GM12878 (cell line): ENCODE data around the gene MRPS27. TPM values are rescaled to one million over a fixed set of nuclear protein-coding genes. Genes with fewer than 3 reads are reported as not detected.

ENCODE experiments used
- ATAC-seq: fragments of 200-7000 bp; cut with Tn5 transposase; 3 replicates; pipeline ENCODE4 v1.9.1; 2020; ENCODE audit warnings: mild to moderate bottlenecking, moderate library complexity
- BruUV-seq: library from RNA; stranded (reverse); fragments of 400-500 nt; replicated peaks from 2 replicates; lab custom pipeline; 2021; lab: Mats Ljungman, UMichigan
- CTCF ChIA-PET: fragments of 300-600 bp; sonication (Branson Sonifier 250); formaldehyde crosslinking; extraction: SDS; loops from one replicate; lab custom pipeline; 2021; ENCODE audit warnings: inconsistent platforms; lab: Yijun Ruan, JAX
- POLR2A ChIA-PET: fragments of 350-600 bp; formaldehyde crosslinking; extraction: SDS; loops from one replicate; lab custom pipeline; 2021; ENCODE audit warnings: inconsistent platforms; lab: Charles Lee
- RAD21 ChIA-PET: fragments of 300-600 bp; sonication (Branson Sonifier 250); formaldehyde crosslinking; loops from one replicate; lab custom pipeline; 2023; ENCODE audit warnings: antibody characterized with exemption; ENCODE audit not compliant: unreplicated experiment; lab: Charles Lee
- SMC1A ChIA-PET: fragments of 300-600 bp; sonication (Branson Sonifier 250); formaldehyde crosslinking; loops from one replicate; lab custom pipeline; 2023; ENCODE audit not compliant: unreplicated experiment, uncharacterized antibody; lab: Charles Lee
- DNase-seq: peaks from one replicate; pipeline ENCODE4 v3.0.0-alpha.2; 2011; ENCODE audit warnings: low read depth, low spot score
- FAIRE-seq: peaks from 3 replicates; lab custom pipeline; 2011; peaks lifted over from hg19 to GRCh38; lab: Jason Lieb, UNC
- H2AFZ ChIP-seq: 2 replicates; pipeline ENCODE4 v1.6.0; 2011; ENCODE audit warnings: low read depth, low read length, control low read depth; ENCODE audit not compliant: control insufficient read depth
- H3K27ac ChIP-seq: 2 replicates; pipeline ENCODE4 v1.5.1; 2011; ENCODE audit warnings: control low read depth; ENCODE audit not compliant: control insufficient read depth, insufficient read depth
- H3K27me3 ChIP-seq, 2 experiments: replicated peaks in 1 of 2; 2 replicates each; pipeline versions ENCODE4 v1.6.0 to v1.6.1; 2011; ENCODE audit warnings: low read length in 1 of 2; ENCODE audit not compliant: control insufficient read depth in 2 of 2, insufficient read depth in 2 of 2
- H3K36me3 ChIP-seq, 2 experiments: 2 replicates each; pipeline ENCODE4 v1.5.1; 2011; ENCODE audit warnings: low read length in 1 of 2; ENCODE audit not compliant: control insufficient read depth in 2 of 2, insufficient read depth in 2 of 2
- H3K4me1 ChIP-seq: 2 replicates; pipeline ENCODE4 v1.6.1; 2011; ENCODE audit warnings: mild to moderate bottlenecking, low read length, moderate library complexity, mixed read lengths; ENCODE audit not compliant: control insufficient read depth, insufficient read depth
- H3K4me2 ChIP-seq: 2 replicates; pipeline ENCODE4 v1.6.0; 2011; ENCODE audit warnings: control low read depth; ENCODE audit not compliant: control insufficient read depth, insufficient read depth
- H3K4me3 ChIP-seq: fragments of 200-600 bp; sonication (generic); 2 replicates; pipeline ENCODE4 v1.5.1; 2016
- H3K79me2 ChIP-seq: 2 replicates; pipeline ENCODE4 v1.6.0; 2011; ENCODE audit warnings: low read length; ENCODE audit not compliant: control insufficient read depth, insufficient read depth
- H3K9ac ChIP-seq: 2 replicates; pipeline ENCODE4 v1.8.0; 2011; ENCODE audit warnings: low read length, control low read depth, mixed read lengths; ENCODE audit not compliant: control insufficient read depth, insufficient read depth
- H3K9me3 ChIP-seq: replicated peaks from 3 replicates; pipeline ENCODE4 v1.5.1; 2011; ENCODE audit warnings: mild to moderate bottlenecking, low read length; ENCODE audit not compliant: control insufficient read depth, insufficient read depth
- H4K20me1 ChIP-seq: 2 replicates; pipeline ENCODE4 v1.6.0; 2011; ENCODE audit not compliant: control insufficient read depth, insufficient read depth
- ATF7 ChIP-seq: fragments of 450-650 bp; IDR thresholded peaks from 2 replicates; pipeline ENCODE4 v1.6.1; 2016; ENCODE audit warnings: low read depth, mild to moderate bottlenecking
- BCL11A ChIP-seq: IDR thresholded peaks from 2 replicates; pipeline ENCODE4 v1.6.1; 2011; ENCODE audit warnings: low read depth, low read length
- CBX3 ChIP-seq: fragments of 200-600 bp; sonication (generic); IDR thresholded peaks from 2 replicates; pipeline ENCODE4 v1.6.1; 2016; ENCODE audit warnings: low read depth, borderline replicate concordance
- FOXM1 ChIP-seq: IDR thresholded peaks from 2 replicates; pipeline ENCODE4 v1.6.1; 2012; ENCODE audit warnings: low read depth, mild to moderate bottlenecking, inconsistent platforms, low read length, moderate library complexity
- HDAC2 ChIP-seq: fragments of 200-600 bp; sonication (generic); IDR thresholded peaks from 2 replicates; pipeline ENCODE4 v1.6.1; 2017
- IKZF1 ChIP-seq: fragments of 450-650 bp; conservative IDR thresholded peaks from 2 replicates; pipeline ENCODE4 v1.6.1; 2017; ENCODE audit warnings: antibody characterized with exemption, mild to moderate bottlenecking
- MTA3 ChIP-seq: IDR thresholded peaks from 2 replicates; pipeline ENCODE4 v1.6.1; 2012; ENCODE audit warnings: low read length, inconsistent platforms, borderline replicate concordance
- NBN ChIP-seq: fragments of 450-650 bp; IDR thresholded peaks from 2 replicates; pipeline ENCODE4 v1.6.1; 2016
- NFYA ChIP-seq: IDR thresholded peaks from 2 replicates; pipeline ENCODE4 v1.6.1; 2011; ENCODE audit warnings: low read depth, mild to moderate bottlenecking, low read length, improper control_type of control experiment, borderline replicate concordance
- POLR2A ChIP-seq: IDR thresholded peaks from 2 replicates; pipeline ENCODE4 v1.6.1; 2011; ENCODE audit warnings: low read depth, mild to moderate bottlenecking, low read length
- POLR2AphosphoS5 ChIP-seq: IDR thresholded peaks from 2 replicates; pipeline ENCODE4 v1.6.1; 2011; ENCODE audit warnings: mild to moderate bottlenecking, low read length, inconsistent platforms
- RAD21 ChIP-seq: IDR thresholded peaks from 2 replicates; pipeline ENCODE4 v1.6.1; 2011; ENCODE audit warnings: mild to moderate bottlenecking, low read depth, low read length, moderate library complexity; ENCODE audit not compliant: insufficient read depth
- SIN3A ChIP-seq: IDR thresholded peaks from 2 replicates; pipeline ENCODE4 v1.6.1; 2012; ENCODE audit warnings: low read depth, low read length, improper control_type of control experiment
- WGBS: methylation state at CpG from one replicate; pipeline ENCODE4 v1.1.6; 2016; ENCODE audit warnings: low lambda C conversion rate; ENCODE audit not compliant: insufficient replicate concordance, insufficient coverage; ENCODE audit errors: missing lambda C conversion rate; 5-methylcytosine and 5-hydroxymethylcytosine counted together
- in situ Hi-C: fragments of 300-500 bp; cut with MboI; formaldehyde crosslinking; loops from 9 replicates; pipeline ENCODE4 v1.14.3; 2018; ENCODE audit warnings: mixed read lengths
- intact Hi-C: fragments of 100-400 bp; cut with micrococcal nuclease; formaldehyde crosslinking; loops from one replicate; pipeline ENCODE4 v1.14.2; 2022; ENCODE audit not compliant: unreplicated experiment
- polyA plus RNA-seq, 11 experiments: library from polyadenylated mRNA; depleted of rRNA in 4 of 11; unstranded in 6 of 11; stranded (reverse) in 5 of 11; fragments of >200 nt; fragmentation: Nextera tagmentation in 4 of 11; fragmentation: Illumina TruSeq in 1 of 11; extraction: Ambion mirVana in 4 of 11; extraction: Trizol in 1 of 11; gene quantifications; 1 replicate in 1 of 11; 2 replicates in 10 of 11; pipeline versions ENCODE4 v1.2.1 to v1.2.3, GENCODE V29; 2011 to 2016; ENCODE audit warnings: inconsistent platforms in 2 of 11, missing spikeins in 2 of 11, low read depth in 1 of 11
- total RNA-seq, 4 experiments: library from RNA; depleted of rRNA in 3 of 4; stranded (reverse); fragments of >200 nt in 3 of 4; fragmentation: Illumina TruSeq in 1 of 4; extraction: Trizol in 1 of 4; gene quantifications; 2 replicates each; pipeline versions ENCODE4 v1.2.1 to v1.2.3, GENCODE V29; 2013 to 2021
- TF ChIP-seq, protein P1 (sequence below): IDR thresholded peaks from 2 replicates; pipeline ENCODE4 v1.6.1; 2012; ENCODE audit warnings: low read length, inconsistent platforms

Gene MRPS27
- total and polyA plus RNA-seq, 10 of the 15 experiments (the other 5 are each of a cell fraction or from before 2014, with no cell fraction given) = 61.0 to 128 (median 93.0) TPM

DNA sequence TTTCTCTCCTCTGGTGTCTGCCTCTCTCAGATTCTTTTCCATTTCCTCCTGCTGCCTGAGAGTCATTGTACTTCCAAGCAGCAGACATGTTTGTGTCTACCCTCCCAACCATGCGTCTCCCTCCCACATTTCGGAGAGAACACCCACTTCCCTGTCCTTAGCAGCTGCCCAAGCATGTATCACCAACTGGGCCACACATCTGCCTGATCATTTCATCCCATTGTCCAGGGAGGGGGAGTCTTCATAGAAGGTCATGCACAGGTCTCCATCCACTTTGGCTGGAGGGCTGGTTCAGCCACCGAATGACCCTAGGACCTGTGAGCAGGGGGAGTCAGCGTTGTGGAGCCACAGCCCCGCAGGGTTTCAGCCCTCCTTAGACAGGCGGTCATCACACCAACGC, 137.4 kb downstream of the MRPS27 start:
- no peaks in the 10 kb centered on the region for H4K20me1 ChIP-seq
- in situ Hi-C loops = no loop called here
- H3K4me3 ChIP-seq = no peak overlapping the region
- DNase-seq = no peak
- CTCF ChIA-PET = no interaction called here
- H3K4me1 ChIP-seq = no peaks in the 10 kb centered on the region
- SMC1A ChIA-PET = no interaction called here
- H3K9ac ChIP-seq = no peak overlapping the region
- H3K4me2 ChIP-seq = no peak overlapping the region
- no peaks in the 10 kb centered on the region for H3K9me3 ChIP-seq
- no peak overlapping the region for H2AFZ ChIP-seq
- H3K36me3 ChIP-seq = no peaks in the 10 kb centered on the region
- FAIRE-seq = no peak
- WGBS = 77% methylated on average over 7 of the region's 7 CpGs
- POLR2A ChIA-PET = no interaction called here
- TF ChIP-seq POLR2AphosphoS5 = no peak
- TF ChIP-seq FOXM1 = no peak
- no peak for TF ChIP-seq SIN3A
- TF ChIP-seq NBN = no peak
- TF ChIP-seq ATF7 = no peak
- TF ChIP-seq HDAC2 = no peak
- no peak for TF ChIP-seq POLR2A
- TF ChIP-seq IKZF1 = no peak
- no peak for TF ChIP-seq NFYA
- no peak for TF ChIP-seq BCL11A
- TF ChIP-seq RAD21 = no peak
- TF ChIP-seq CBX3 = no peak
- TF ChIP-seq MTA3 = no peak
- TF ChIP-seq, protein P1, sequence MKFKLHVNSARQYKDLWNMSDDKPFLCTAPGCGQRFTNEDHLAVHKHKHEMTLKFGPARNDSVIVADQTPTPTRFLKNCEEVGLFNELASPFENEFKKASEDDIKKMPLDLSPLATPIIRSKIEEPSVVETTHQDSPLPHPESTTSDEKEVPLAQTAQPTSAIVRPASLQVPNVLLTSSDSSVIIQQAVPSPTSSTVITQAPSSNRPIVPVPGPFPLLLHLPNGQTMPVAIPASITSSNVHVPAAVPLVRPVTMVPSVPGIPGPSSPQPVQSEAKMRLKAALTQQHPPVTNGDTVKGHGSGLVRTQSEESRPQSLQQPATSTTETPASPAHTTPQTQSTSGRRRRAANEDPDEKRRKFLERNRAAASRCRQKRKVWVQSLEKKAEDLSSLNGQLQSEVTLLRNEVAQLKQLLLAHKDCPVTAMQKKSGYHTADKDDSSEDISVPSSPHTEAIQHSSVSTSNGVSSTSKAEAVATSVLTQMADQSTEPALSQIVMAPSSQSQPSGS = no peak
- intact Hi-C loops = no loop called here
- RAD21 ChIA-PET = no interaction called here
- H3K27me3 ChIP-seq = peaks cover 0 to 6% of the 10 kb centered on the region in 2 experiments; a peak in 2 of 4 replicates
- no TSS peak for BruUV-seq
- H3K27ac ChIP-seq = no peak overlapping the region
- no peak for ATAC-seq
- H3K79me2 ChIP-seq = no peaks in the 10 kb centered on the region
